ENCODE results near the gene C1orf116.

Gene C1orf116

DNA sequence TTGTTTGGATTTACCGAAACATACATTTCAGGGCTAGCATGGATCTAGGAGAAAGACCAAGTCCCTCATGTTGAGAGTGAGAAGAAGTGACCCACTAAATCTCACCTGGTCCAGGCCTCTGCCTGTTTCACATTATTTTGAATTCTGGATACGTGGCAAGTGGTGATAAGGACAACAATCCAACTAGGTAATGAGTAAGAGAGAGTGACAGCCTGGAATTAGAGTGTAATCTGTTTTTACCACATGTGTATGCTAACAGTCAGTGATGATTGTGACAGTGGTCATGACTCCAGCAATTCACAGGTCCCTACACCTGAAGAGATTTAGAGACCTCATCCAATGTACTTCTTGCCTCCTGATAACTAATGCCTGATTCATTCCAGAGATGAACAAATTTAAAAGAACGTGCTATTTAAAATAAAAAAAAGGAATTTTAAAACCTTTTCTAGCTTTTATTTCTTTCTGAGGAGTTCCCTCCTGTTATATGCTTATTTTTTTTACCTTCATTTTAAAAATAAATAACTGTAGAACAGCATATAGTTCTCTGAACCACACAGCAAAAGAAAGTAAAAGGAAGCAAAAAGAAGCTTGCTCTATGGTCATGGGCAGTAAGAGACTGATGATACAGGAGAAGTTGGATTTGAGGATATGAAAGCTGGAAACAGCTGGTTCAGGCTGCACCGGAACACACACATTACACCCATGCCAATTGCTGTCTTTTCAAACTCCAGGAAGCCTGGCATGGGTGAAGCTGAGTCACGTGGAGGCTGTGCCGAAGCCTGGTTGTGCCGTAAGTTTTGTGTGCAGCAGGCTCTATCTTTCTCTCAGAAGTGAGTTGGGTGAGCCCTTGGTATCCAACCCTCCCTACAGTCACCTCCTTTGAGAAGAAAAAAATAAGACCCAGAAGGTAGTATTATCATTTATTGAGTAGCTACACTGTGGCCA, 14.7 kb downstream of the C1orf116 start:
- DNase-seq (ENCODE audit: low read depth) = no peak
- TF ChIP-seq, protein P1, sequence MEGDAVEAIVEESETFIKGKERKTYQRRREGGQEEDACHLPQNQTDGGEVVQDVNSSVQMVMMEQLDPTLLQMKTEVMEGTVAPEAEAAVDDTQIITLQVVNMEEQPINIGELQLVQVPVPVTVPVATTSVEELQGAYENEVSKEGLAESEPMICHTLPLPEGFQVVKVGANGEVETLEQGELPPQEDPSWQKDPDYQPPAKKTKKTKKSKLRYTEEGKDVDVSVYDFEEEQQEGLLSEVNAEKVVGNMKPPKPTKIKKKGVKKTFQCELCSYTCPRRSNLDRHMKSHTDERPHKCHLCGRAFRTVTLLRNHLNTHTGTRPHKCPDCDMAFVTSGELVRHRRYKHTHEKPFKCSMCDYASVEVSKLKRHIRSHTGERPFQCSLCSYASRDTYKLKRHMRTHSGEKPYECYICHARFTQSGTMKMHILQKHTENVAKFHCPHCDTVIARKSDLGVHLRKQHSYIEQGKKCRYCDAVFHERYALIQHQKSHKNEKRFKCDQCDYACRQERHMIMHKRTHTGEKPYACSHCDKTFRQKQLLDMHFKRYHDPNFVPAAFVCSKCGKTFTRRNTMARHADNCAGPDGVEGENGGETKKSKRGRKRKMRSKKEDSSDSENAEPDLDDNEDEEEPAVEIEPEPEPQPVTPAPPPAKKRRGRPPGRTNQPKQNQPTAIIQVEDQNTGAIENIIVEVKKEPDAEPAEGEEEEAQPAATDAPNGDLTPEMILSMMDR (conservative IDR thresholded peaks at IDR 0.05; ENCODE audit: control insufficient read depth, insufficient read depth, low read depth, low read length) = no peak
- no peak overlapping the region for H3K4me3 ChIP-seq (ENCODE audit: control insufficient read depth, low read depth, low read length)

DNA sequence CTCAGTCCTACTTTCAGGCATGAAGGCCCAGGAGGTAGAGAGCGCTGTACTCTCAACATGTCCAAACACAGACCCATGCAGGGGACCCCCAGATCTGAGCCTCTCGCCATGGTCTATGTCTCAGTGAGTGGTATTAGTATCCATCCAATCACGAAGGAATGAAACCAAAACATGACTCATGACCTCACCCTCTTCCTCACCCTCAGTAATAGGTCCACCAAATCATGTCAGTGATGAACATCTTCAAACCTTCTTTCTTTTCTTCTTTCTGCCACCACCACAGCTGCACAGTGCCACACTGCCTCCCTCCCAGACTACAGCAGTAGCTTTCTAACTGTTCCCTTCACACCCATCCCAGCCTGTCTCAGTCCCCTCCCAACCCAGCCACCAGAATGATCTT, 16.8 kb downstream of the C1orf116 start:
- TF ChIP-seq, protein P1 (conservative IDR thresholded peaks at IDR 0.05; ENCODE audit: control insufficient read depth, insufficient read depth, low read depth, low read length) = no peak
- no peak for DNase-seq (ENCODE audit: low read depth)
- H3K4me3 ChIP-seq (ENCODE audit: control insufficient read depth, low read depth, low read length) = no peak overlapping the region

DNA sequence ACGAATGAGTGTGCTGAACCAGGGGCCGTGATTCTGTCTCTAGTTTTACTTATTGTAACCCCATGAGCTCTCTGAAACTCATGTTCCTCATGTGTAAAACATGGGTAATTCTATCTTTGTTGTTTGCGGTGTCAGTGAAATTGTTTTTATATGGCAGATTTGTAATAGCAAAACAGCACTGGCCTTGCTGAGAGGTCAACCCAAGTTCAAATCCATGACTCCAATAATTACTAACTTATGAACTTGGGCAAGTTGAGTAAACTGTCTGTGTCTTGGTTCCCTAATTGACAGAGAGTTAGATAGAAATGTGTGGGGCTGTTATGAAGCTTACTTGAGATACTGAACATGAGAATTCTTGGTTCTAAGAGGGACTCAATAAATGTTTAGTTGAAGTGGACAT, 17.8 kb downstream of the C1orf116 start:
- DNase-seq (ENCODE audit: low read depth) = no peak

DNA sequence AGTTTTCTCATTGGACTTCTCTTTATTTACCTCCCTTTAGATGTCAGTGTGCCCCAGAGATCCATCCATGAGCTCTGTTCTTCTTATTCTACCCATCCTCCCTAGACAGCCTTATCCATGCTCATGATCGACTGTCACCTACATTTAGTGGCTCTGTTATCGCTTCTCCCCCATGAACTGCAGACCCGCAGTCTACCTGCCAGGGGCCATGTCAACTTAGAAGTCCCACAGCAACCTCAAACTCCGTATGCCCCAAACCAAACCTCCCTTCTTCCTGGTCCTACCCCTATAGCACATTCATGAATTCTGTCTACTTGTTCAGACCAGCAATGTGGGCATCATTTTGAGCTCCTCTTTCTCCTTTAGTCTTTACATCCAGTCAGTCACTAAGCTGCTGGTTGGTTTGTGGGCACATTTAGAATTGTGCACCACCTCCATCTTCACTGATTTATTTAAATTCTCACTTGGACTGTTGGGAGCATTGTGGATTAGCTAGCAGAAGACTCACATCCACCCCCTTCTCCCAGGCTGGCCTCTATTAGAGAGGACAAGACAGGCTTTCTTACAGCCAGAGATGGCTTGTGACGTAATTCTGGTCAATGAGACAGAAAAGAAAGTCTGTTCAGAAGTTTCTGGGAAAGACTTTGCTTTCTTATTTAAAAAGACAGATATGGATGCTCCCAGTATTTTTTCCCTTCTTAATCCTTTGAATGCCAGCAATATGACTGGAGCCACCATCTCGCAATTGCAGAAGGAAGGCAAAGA, 19.1 kb downstream of the C1orf116 start:
- DNase-seq (ENCODE audit: low read depth) = no peak
- no peak overlapping the region for H3K4me3 ChIP-seq (ENCODE audit: control insufficient read depth, low read depth, low read length)
- TF ChIP-seq, protein P1 (conservative IDR thresholded peaks at IDR 0.05; ENCODE audit: control insufficient read depth, insufficient read depth, low read depth, low read length) = no peak

More for the DNA sequence above, 17.8 kb downstream of the C1orf116 start:
- H3K4me3 ChIP-seq (ENCODE audit: control insufficient read depth, low read depth, low read length) = no peak overlapping the region
- TF ChIP-seq, protein P1 (conservative IDR thresholded peaks at IDR 0.05; ENCODE audit: control insufficient read depth, insufficient read depth, low read depth, low read length) = no peak

DNA sequence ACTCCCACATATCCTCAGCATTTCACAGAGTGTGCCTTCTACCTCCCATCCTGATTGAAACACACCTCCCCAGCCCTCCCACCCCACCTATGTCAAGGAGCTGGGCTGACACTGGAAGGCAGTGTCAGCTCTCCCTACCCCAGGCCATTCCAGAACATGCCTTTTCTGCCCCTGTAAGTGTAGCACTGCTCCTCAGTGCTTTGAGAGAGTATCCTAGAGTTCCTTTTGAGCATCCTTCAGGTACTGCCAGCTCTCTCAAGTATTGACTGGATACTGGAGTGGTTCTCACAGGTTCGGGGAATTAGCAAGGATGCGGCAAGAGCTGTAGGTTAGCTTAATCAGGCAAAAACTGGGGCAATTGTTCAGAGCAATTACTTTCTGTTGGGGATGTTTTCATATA, 21.8 kb downstream of the C1orf116 start:
- TF ChIP-seq, protein P1 (conservative IDR thresholded peaks at IDR 0.05; ENCODE audit: control insufficient read depth, insufficient read depth, low read depth, low read length) = no peak
- H3K4me3 ChIP-seq (ENCODE audit: control insufficient read depth, low read depth, low read length) = no peak overlapping the region
- no peak for DNase-seq (ENCODE audit: low read depth)

DNA sequence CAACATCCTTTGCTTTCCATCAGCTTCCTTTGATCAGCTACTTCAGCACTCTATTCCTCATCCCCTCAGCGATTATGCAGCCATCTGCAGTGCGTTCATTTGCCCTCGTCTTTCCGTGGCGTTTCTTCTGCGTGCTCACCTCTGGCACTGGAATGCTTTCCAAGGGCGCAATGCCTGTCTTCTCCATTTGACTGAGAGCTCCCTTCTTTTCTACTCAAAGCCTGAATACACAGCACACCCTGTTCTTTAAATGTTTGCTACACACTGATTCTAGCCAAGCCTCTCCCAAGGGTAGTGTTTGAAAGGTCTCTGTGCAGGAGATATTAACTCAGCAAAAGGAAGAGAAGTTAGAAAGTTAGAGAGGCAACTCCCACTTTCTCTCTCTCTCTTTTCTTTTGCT, 22.6 kb downstream of the C1orf116 start:
- no peak for DNase-seq (ENCODE audit: low read depth)
- TF ChIP-seq, protein P1 (conservative IDR thresholded peaks at IDR 0.05; ENCODE audit: control insufficient read depth, insufficient read depth, low read depth, low read length) = no peak
- H3K4me3 ChIP-seq (ENCODE audit: control insufficient read depth, low read depth, low read length) = no peak overlapping the region
